ENCODE measurements around the gene ZFR. TPM values are rescaled to one million over a fixed set of nuclear protein-coding genes. Genes with fewer than 3 reads are reported as not detected.
A peak's percentile ranks its signal among the peaks of the same experiment; 100 is the strongest.

Gene ZFR
- total RNA-seq, 1 experiment from 2014 or later, result 72.7 TPM

- TF ChIP-seq CTCF (IDR thresholded peaks at IDR 0.05) (no peak), POLR2AphosphoS5 (IDR thresholded peaks at IDR 0.05; ENCODE audit: low read depth, low read length) (no peak; the same call in 1 of the 2 replicates), SIN3A (IDR thresholded peaks at IDR 0.05; ENCODE audit: borderline replicate concordance, insufficient read depth, low read depth, low read length) (peak; percentile 29; the same call in 1 of the 2 replicates)
- TF ChIP-seq, protein P1, sequence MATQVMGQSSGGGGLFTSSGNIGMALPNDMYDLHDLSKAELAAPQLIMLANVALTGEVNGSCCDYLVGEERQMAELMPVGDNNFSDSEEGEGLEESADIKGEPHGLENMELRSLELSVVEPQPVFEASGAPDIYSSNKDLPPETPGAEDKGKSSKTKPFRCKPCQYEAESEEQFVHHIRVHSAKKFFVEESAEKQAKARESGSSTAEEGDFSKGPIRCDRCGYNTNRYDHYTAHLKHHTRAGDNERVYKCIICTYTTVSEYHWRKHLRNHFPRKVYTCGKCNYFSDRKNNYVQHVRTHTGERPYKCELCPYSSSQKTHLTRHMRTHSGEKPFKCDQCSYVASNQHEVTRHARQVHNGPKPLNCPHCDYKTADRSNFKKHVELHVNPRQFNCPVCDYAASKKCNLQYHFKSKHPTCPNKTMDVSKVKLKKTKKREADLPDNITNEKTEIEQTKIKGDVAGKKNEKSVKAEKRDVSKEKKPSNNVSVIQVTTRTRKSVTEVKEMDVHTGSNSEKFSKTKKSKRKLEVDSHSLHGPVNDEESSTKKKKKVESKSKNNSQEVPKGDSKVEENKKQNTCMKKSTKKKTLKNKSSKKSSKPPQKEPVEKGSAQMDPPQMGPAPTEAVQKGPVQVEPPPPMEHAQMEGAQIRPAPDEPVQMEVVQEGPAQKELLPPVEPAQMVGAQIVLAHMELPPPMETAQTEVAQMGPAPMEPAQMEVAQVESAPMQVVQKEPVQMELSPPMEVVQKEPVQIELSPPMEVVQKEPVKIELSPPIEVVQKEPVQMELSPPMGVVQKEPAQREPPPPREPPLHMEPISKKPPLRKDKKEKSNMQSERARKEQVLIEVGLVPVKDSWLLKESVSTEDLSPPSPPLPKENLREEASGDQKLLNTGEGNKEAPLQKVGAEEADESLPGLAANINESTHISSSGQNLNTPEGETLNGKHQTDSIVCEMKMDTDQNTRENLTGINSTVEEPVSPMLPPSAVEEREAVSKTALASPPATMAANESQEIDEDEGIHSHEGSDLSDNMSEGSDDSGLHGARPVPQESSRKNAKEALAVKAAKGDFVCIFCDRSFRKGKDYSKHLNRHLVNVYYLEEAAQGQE (IDR thresholded peaks at IDR 0.05; ENCODE audit: insufficient read depth in 1 of 2, low read depth in 2 of 2, low read length in 1 of 2), result no peak
- Histone ChIP-seq H3K27me3 (ENCODE audit: control insufficient read depth, insufficient read depth, low read length) (no peaks in the 10 kb centered on the region), H3K9me3 (ENCODE audit: control insufficient read depth, insufficient read depth, low read depth, low read length) (no peaks in the 10 kb centered on the region), H3K4me3 (ENCODE audit: low read depth in 2 of 2, low read length in 2 of 2) (peak overlapping the region; percentile 75 to 89), H3K27ac (ENCODE audit: low read length) (peak overlapping the region; percentile 86), H3K4me1 (ENCODE audit: control insufficient read depth, insufficient read depth, low read length) (peaks cover 16% of the 10 kb centered on the region), H3K36me3 (ENCODE audit: control insufficient read depth, insufficient read depth, low read length) (no peaks in the 10 kb centered on the region)
- no TSS peak for BruUV-seq (replicated peaks)
- in situ Hi-C loops (cut with HindIII; ENCODE audit: low pct_unique_long_range_greater_than_20kb, low sequenced_read_pairs) (no loop called here), intact Hi-C loops (cut with micrococcal nuclease; ENCODE audit: unreplicated experiment) (no loop called here)
- ATAC-seq (peak; percentile 85), DNase-seq (ENCODE audit: low read depth, low spot score) (no peak)
- CTCF ChIA-PET, result no interaction called here
- POLR2A ChIA-PET, result no interaction called here
Observed at GRCh38 chr5:32443541-32444430, 754 bp downstream of the ZFR start.

- Histone ChIP-seq H3K27me3 (ENCODE audit: control insufficient read depth, insufficient read depth, low read length) (no peaks in the 10 kb centered on the region), H3K4me3 (ENCODE audit: low read depth in 2 of 2, low read length in 2 of 2) (peak overlapping the region; percentile 75 to 89), H3K36me3 (ENCODE audit: control insufficient read depth, insufficient read depth, low read length) (no peaks in the 10 kb centered on the region), H3K4me1 (ENCODE audit: control insufficient read depth, insufficient read depth, low read length) (peaks cover 16% of the 10 kb centered on the region), H3K27ac (ENCODE audit: low read length) (peak overlapping the region; percentile 86), H3K9me3 (ENCODE audit: control insufficient read depth, insufficient read depth, low read depth, low read length) (no peaks in the 10 kb centered on the region)
- DNase-seq (ENCODE audit: low read depth, low spot score) (no peak), ATAC-seq (no peak)
- intact Hi-C loops (cut with micrococcal nuclease; ENCODE audit: unreplicated experiment), result no loop called here
- in situ Hi-C loops (cut with HindIII; ENCODE audit: low pct_unique_long_range_greater_than_20kb, low sequenced_read_pairs), result no loop called here
- TF ChIP-seq POLR2AphosphoS5 (IDR thresholded peaks at IDR 0.05; ENCODE audit: low read depth, low read length), result no peak
- ChIA-PET CTCF (no interaction called here), POLR2A (no interaction called here)
- BruUV-seq (replicated peaks), result TSS peak; percentile 72
Observed at GRCh38 chr5:32443145-32443540, 1.4 kb downstream of the ZFR start.

DNA sequence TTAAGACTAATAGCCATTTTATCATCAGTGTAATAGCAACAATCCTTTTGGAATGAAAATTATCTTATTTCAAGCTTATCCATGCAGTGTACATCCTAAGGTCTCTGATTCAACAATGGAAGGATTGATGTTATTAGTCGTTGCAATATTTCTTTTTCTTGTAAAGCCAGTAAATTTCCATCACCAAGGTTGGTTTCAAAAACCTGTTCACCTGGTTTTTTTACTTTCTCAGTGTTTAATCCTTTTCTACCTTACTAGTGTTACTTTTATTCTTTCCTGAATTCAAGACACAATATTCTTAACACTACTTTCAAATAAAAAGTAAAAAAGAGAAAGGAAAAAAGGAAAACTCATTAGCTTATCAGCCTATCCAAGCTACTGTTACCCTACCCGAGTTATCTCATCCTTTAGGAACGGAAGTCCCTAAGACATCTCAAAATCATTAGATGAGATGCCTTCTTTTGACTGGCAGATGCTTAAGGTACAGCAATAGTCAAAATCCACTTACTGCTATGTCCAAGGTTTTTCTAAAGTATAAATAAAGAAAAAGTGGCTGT, 5.4 kb downstream of the ZFR start:
- POLR2A ChIA-PET, result no interaction called here
- CTCF ChIA-PET, result interaction anchor here (0.6 kb wide), 3 partner anchors 154 to 529 kb away, joined by 3 to 5 read pairs (median 4); no protein-coding TSS in a partner anchor
- in situ Hi-C loops (cut with HindIII; ENCODE audit: low pct_unique_long_range_greater_than_20kb, low sequenced_read_pairs), result no loop called here

More for the DNA sequence above, 5.4 kb downstream of the ZFR start:
- no TSS peak for BruUV-seq (replicated peaks)
- no peak for TF ChIP-seq POLR2AphosphoS5 (IDR thresholded peaks at IDR 0.05; ENCODE audit: low read depth, low read length)
- TF ChIP-seq TCF7L2 (IDR thresholded peaks at IDR 0.05; ENCODE audit: low read depth, low read length), result no peak
- TF ChIP-seq SIN3A (IDR thresholded peaks at IDR 0.05; ENCODE audit: borderline replicate concordance, insufficient read depth, low read depth, low read length), result no peak
- TF ChIP-seq, protein P1 (IDR thresholded peaks at IDR 0.05; ENCODE audit: insufficient read depth in 1 of 2, low read depth in 2 of 2, low read length in 1 of 2), result no peak
- no peak for TF ChIP-seq CTCF (IDR thresholded peaks at IDR 0.05)
- intact Hi-C loops (cut with micrococcal nuclease; ENCODE audit: unreplicated experiment), result no loop called here
- ATAC-seq (no peak), DNase-seq (ENCODE audit: low read depth, low spot score) (no peak)
- Histone ChIP-seq H3K9me3 (ENCODE audit: control insufficient read depth, insufficient read depth, low read depth, low read length) (no peaks in the 10 kb centered on the region), H3K27me3 (ENCODE audit: control insufficient read depth, insufficient read depth, low read length) (no peaks in the 10 kb centered on the region), H3K36me3 (ENCODE audit: control insufficient read depth, insufficient read depth, low read length) (no peaks in the 10 kb centered on the region; the same call in 1 of the 2 replicates), H3K4me3 (ENCODE audit: low read depth in 2 of 2, low read length in 2 of 2) (no peak overlapping the region), H3K4me1 (ENCODE audit: control insufficient read depth, insufficient read depth, low read length) (peaks cover 11% of the 10 kb centered on the region), H3K27ac (ENCODE audit: low read length) (no peak overlapping the region)

Measured in Panc1 (cell line).